Stomach (tissue), 9 donors: Measurements from ENCODE around the gene GAMT. TPM values are rescaled to one million over a fixed set of nuclear protein-coding genes. Genes with fewer than 3 reads are reported as not detected.

Experiments used
- DNase-seq, 2 donors: peaks; one replicate each; pipeline versions ENCODE4 v3.0.0 to v3.0.0-alpha.2; 2013 to 2019
- H3K27ac ChIP-seq, 5 donors: fragments of 200-600 bp in 4 of 5; sonication (generic) in 4 of 5; one replicate each; pipeline ENCODE4 v1.5.1; 2013 to 2019; ENCODE audit warnings: mild to moderate bottlenecking in 1 of 5, moderate library complexity in 1 of 5
- H3K27me3 ChIP-seq, 3 donors: fragments of 200-600 bp; sonication (generic); one replicate each; pipeline ENCODE4 v1.5.1; 2017 to 2019; ENCODE audit warnings: mixed run types in 1 of 3
- H3K36me3 ChIP-seq, 4 donors: fragments of 200-600 bp; sonication (generic); 1 replicate in 3 of 4; 2 replicates in 1 of 4; pipeline ENCODE4 v1.5.1; 2016 to 2019
- H3K4me1 ChIP-seq, 4 donors: fragments of 200-600 bp; sonication (generic); one replicate each; pipeline ENCODE4 v1.5.1; 2016 to 2019
- H3K4me3 ChIP-seq, 4 donors: fragments of 200-600 bp; sonication (generic) in 3 of 4; one replicate each; pipeline ENCODE4 v1.5.1; 2016 to 2019; ENCODE audit warnings: mild to moderate bottlenecking in 1 of 4
- H3K9me3 ChIP-seq, 4 donors: fragments of 200-600 bp; sonication (generic); one replicate each; pipeline ENCODE4 v1.5.1; 2016 to 2019
- CTCF ChIP-seq, 7 experiments: fragments of 450-650 bp in 4 of 7; fragments of 200-600 bp in 3 of 7; sonication (generic) in 3 of 7; IDR thresholded peaks; one replicate each; pipeline ENCODE4 v1.5.1; 2016 to 2019; ENCODE audit warnings: antibody characterized with exemption in 7 of 7, control low read depth in 2 of 7, mild to moderate bottlenecking in 1 of 7
- EP300 ChIP-seq: sonication (generic); formaldehyde crosslinking; IDR thresholded peaks from one replicate; pipeline ENCODE4 v1.6.1; 2017; ENCODE audit warnings: antibody characterized with exemption
- POLR2A ChIP-seq, 4 donors: fragments of 450-650 bp; IDR thresholded peaks; one replicate each; pipeline ENCODE4 v1.6.1; 2016; ENCODE audit warnings: antibody characterized with exemption in 4 of 4, control low read depth in 2 of 4, mild to moderate bottlenecking in 1 of 4, moderate library complexity in 1 of 4
- POLR2AphosphoS5 ChIP-seq, 3 donors: sonication (generic); formaldehyde crosslinking; IDR thresholded peaks; one replicate each; pipeline ENCODE4 v1.6.1; 2016; ENCODE audit warnings: antibody characterized with exemption in 3 of 3
- WGBS, 5 donors: extraction: QIAGEN DNeasy Blood & Tissue Kit in 3 of 5; methylation state at CpG; one replicate each; pipeline versions ENCODE4 v1.1.5 to v1.1.7; 2013 to 2018; 5-methylcytosine and 5-hydroxymethylcytosine counted together
- intact Hi-C: fragments of 100-400 bp; cut with DNase I; formaldehyde crosslinking; loops from one replicate; pipeline ENCODE4 v1.15.1; 2023; ENCODE audit warnings: low total_unique reads
- polyA plus RNA-seq, 3 donors: library from polyadenylated mRNA; stranded (reverse); fragments of 200-250 nt; gene quantifications; one replicate each; pipeline ENCODE4 v1.2.3, GENCODE V29; 2013
- total RNA-seq, 5 donors: library from RNA; depleted of rRNA; stranded (reverse); fragments of >200 nt; gene quantifications; one replicate each; pipeline versions ENCODE4 v1.1.0 to v1.2.3, GENCODE V29; 2014 to 2016
- donor health status: healthy with polysubstance abuse.
- donor health status: Bipolar disorder and iron deficiency.
- donor health status: healthy.

Gene GAMT
- total and polyA plus RNA-seq, 8 donors: 2.6 to 102 (median 21.2) TPM; not detected in 2

DNA sequence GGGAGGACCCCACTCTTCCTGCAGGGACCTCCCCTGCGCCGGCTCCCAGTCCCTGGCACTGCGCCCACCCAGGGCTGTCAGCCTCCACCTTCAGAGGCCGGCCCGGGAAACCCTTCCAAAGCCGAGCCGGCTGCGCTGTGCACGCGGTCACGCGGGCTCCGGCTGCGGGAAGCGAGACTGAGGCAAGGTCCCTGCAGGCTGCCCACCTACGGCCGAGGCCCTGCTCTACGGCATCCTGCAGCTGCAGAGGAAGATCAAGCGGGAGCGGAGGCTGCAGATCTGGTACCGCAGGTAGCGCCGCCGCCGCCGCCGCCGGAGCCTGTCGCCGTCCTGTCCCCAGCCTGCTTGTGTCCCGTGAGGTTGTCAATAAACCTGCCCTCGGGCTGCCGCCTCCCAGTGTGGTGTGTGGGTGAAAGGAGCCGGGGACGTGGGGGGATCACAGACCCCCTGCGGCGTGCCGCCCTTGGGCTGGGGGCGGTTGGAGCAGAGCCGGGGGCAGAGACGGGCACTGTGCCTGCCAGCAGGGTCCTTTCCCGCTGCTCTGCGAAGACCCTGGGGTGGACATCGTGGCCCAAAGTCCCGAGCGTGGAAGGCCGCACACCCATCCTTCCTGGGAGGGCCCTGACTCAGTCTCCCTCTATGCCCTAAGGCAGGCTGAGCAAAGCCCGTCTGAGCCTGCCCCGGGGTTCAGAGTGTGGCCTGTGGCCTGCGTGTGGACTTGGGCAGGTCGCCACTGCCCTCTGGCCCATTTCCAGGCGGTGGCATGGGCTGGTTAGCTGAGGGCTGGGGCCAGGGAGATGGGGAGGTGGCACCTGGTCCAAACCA, 5.9 kb downstream of the GAMT start:
- Histone ChIP-seq H3K4me3 (peak overlapping the region in 1 of 4 donors; percentile 26), H3K9me3 (no peaks in the 10 kb centered on the region), H3K27ac (peak overlapping the region in 1 of 5 donors; percentile 20), H3K36me3 (peaks cover 24 to 44% (median 42%) of the 10 kb centered on the region in 4 donors), H3K27me3 (no peaks in the 10 kb centered on the region), H3K4me1 (peaks cover 31 to 43% (median 41%) of the 10 kb centered on the region in 4 donors)
- TF ChIP-seq POLR2A (IDR thresholded peaks at IDR 0.05): no peak
- no peak for TF ChIP-seq CTCF (IDR thresholded peaks at IDR 0.05)
- TF ChIP-seq POLR2AphosphoS5 (IDR thresholded peaks at IDR 0.05): no peak
- TF ChIP-seq EP300: no peak
- peak in 1 of 2 donors; percentile 86 for DNase-seq
- 43 to 65% (median 58%) methylated on average over 12 to 52 of the region's 52 CpGs for WGBS, 5 donors
- intact Hi-C loops: no loop called here

GRCh38 chr19:1394252-1395193, 6.8 kb downstream of the GAMT start:
- Histone ChIP-seq H3K36me3 (peaks cover 27 to 53% (median 50%) of the 10 kb centered on the region in 4 donors), H3K9me3 (no peaks in the 10 kb centered on the region), H3K4me3 (peak overlapping the region in 1 of 4 donors; percentile 26), H3K27ac (peak overlapping the region in 1 of 5 donors; percentile 20), H3K27me3 (no peaks in the 10 kb centered on the region), H3K4me1 (peaks cover 23 to 34% (median 33%) of the 10 kb centered on the region in 4 donors)
- peak; percentile 57 to 82 for DNase-seq
- intact Hi-C loops: no loop called here
- no peak for TF ChIP-seq EP300
- no peak for TF ChIP-seq POLR2A (IDR thresholded peaks at IDR 0.05)
- no peak for TF ChIP-seq CTCF (IDR thresholded peaks at IDR 0.05)
- no peak for TF ChIP-seq POLR2AphosphoS5 (IDR thresholded peaks at IDR 0.05)
- 38 to 59% (median 50%) methylated on average over 24 to 43 of the region's 43 CpGs for WGBS, 5 donors

- no peaks in the 10 kb centered on the region for H3K27me3 ChIP-seq
- intact Hi-C loops: no loop called here
- TF ChIP-seq EP300: no peak
- TF ChIP-seq POLR2A (IDR thresholded peaks at IDR 0.05): no peak
- TF ChIP-seq CTCF (IDR thresholded peaks at IDR 0.05): no peak
- no peak for TF ChIP-seq POLR2AphosphoS5 (IDR thresholded peaks at IDR 0.05)
- H3K4me3 ChIP-seq: no peak overlapping the region
- no peak for DNase-seq
- WGBS, 5 donors: 69 to 88% (median 74%) methylated on average over 12 to 17 of the region's 17 CpGs
- peaks cover 34 to 60% (median 57%) of the 10 kb centered on the region in 4 donors for H3K36me3 ChIP-seq
- no peak overlapping the region for H3K27ac ChIP-seq
- no peaks in the 10 kb centered on the region for H3K9me3 ChIP-seq
- peaks cover 23 to 33% (median 30%) of the 10 kb centered on the region in 4 donors for H3K4me1 ChIP-seq
Observed at GRCh38 chr19:1393841-1394240, 7.5 kb downstream of the GAMT start.

- Histone ChIP-seq H3K27ac (no peak overlapping the region), H3K9me3 (no peaks in the 10 kb centered on the region), H3K4me3 (no peak overlapping the region), H3K36me3 (peaks cover 39 to 68% (median 65%) of the 10 kb centered on the region in 4 donors), H3K4me1 (peaks cover 23 to 36% (median 32%) of the 10 kb centered on the region in 4 donors), H3K27me3 (no peaks in the 10 kb centered on the region)
- 88 to 94% (median 93%) methylated on average over 15 to 37 of the region's 37 CpGs for WGBS, 5 donors
- no peak for DNase-seq
- TF ChIP-seq CTCF (IDR thresholded peaks at IDR 0.05): no peak
- TF ChIP-seq POLR2AphosphoS5 (IDR thresholded peaks at IDR 0.05): no peak
- no peak for TF ChIP-seq POLR2A (IDR thresholded peaks at IDR 0.05)
- TF ChIP-seq EP300: no peak
- intact Hi-C loops: no loop called here
Observed at GRCh38 chr19:1392939-1393530, 8.3 kb downstream of the GAMT start.
